HepG2 (cell line): Measurements from ENCODE around the gene BAIAP2L2. TPM values are rescaled to one million over a fixed set of nuclear protein-coding genes. Genes with fewer than 3 reads are reported as not detected.

ENCODE experiments used
- ATAC-seq: fragments of 200-7000 bp; cut with Tn5 transposase; 3 replicates; pipeline ENCODE4 v1.9.1; 2020; ENCODE audit warnings: mild to moderate bottlenecking, moderate library complexity
- BruUV-seq: library from RNA; stranded (reverse); fragments of 400-500 nt; replicated peaks from 2 replicates; lab custom pipeline; 2021; lab: Mats Ljungman, UMichigan
- CTCF ChIA-PET: fragments of 300-600 bp; formaldehyde crosslinking; extraction: SDS; loops from one replicate; lab custom pipeline; 2021; ENCODE audit warnings: low total read pairs, inconsistent platforms, low intra/inter-chr PET ratio; lab: Yijun Ruan, JAX
- POLR2A ChIA-PET: fragments of 350-600 bp; sonication (Branson Sonifier 250); formaldehyde crosslinking; loops from one replicate; lab custom pipeline; 2020; ENCODE audit warnings: antibody characterized with exemption, inconsistent platforms; lab: Yijun Ruan, JAX
- DNase-seq: peaks from one replicate; pipeline ENCODE4 v3.0.0-alpha.2; 2015; ENCODE audit warnings: low spot score
- FAIRE-seq: peaks from 3 replicates; lab custom pipeline; 2011; peaks lifted over from hg19 to GRCh38; lab: Jason Lieb, UNC
- H2AFZ ChIP-seq: one replicate; pipeline ENCODE4 v1.6.1; 2011; ENCODE audit warnings: low read length, inconsistent platforms
- H3K27ac ChIP-seq: fragments of 300-600 bp; 3 replicates; pipeline ENCODE4 v1.8.0; 2011; ENCODE audit warnings: mixed run types, mild to moderate bottlenecking, mixed read lengths, low read length, inconsistent platforms; ENCODE audit not compliant: insufficient read depth; ENCODE audit errors: extremely low read length
- H3K27me3 ChIP-seq, 2 experiments: fragments of 200-600 bp in 1 of 2; 2 replicates in 1 of 2; 3 replicates in 1 of 2; pipeline versions ENCODE4 v1.6.0 to v1.8.0; 2011; ENCODE audit warnings: low read length in 2 of 2, mild to moderate bottlenecking in 2 of 2, moderate library complexity in 2 of 2, inconsistent platforms in 1 of 2; ENCODE audit not compliant: insufficient read depth in 2 of 2, control insufficient read depth in 1 of 2
- H3K36me3 ChIP-seq, 2 experiments: fragments of 200-600 bp in 1 of 2; replicated peaks in 1 of 2; 2 replicates in 1 of 2; 3 replicates in 1 of 2; pipeline versions ENCODE4 v1.5.1 to v1.8.0; 2011; ENCODE audit warnings: low read length in 2 of 2, inconsistent platforms in 1 of 2; ENCODE audit not compliant: insufficient read depth in 2 of 2, control insufficient read depth in 1 of 2
- H3K4me1 ChIP-seq: 2 replicates; pipeline ENCODE4 v1.5.1; 2012; ENCODE audit warnings: low read length, inconsistent platforms; ENCODE audit not compliant: insufficient read depth
- H3K4me2 ChIP-seq: 2 replicates; pipeline ENCODE4 v1.6.0; 2011; ENCODE audit warnings: low read depth, low read length, inconsistent platforms
- H3K4me3 ChIP-seq, 3 experiments: fragments of 200-600 bp in 1 of 3; sonication (generic), shearing (Covaris generic) in 1 of 3; replicated peaks in 1 of 3; 2 replicates each; pipeline ENCODE4 v1.5.1; 2011 to 2016; ENCODE audit warnings: low read length in 3 of 3, inconsistent platforms in 2 of 3, low read depth in 2 of 3, mild to moderate bottlenecking in 2 of 3, control low read depth in 1 of 3, mixed read lengths in 1 of 3; ENCODE audit not compliant: insufficient read depth in 1 of 3
- H3K79me2 ChIP-seq: one replicate; pipeline ENCODE4 v1.6.1; 2011; ENCODE audit warnings: low read length, inconsistent platforms; ENCODE audit not compliant: insufficient read depth
- H3K9ac ChIP-seq: 2 replicates; pipeline ENCODE4 v1.6.0; 2011; ENCODE audit warnings: mild to moderate bottlenecking, low read depth, low read length, inconsistent platforms; ENCODE audit not compliant: insufficient read depth
- H3K9me3 ChIP-seq: 2 replicates; pipeline ENCODE4 v1.5.1; 2012; ENCODE audit warnings: mild to moderate bottlenecking, low read length
- H4K20me1 ChIP-seq: 2 replicates; pipeline ENCODE4 v1.6.0; 2011; ENCODE audit warnings: inconsistent platforms, mild to moderate bottlenecking, low read length, moderate library complexity; ENCODE audit not compliant: insufficient read depth
- DMAP1 ChIP-seq: IDR thresholded peaks from 2 replicates; pipeline ENCODE4 v1.6.1; 2016
- HMGXB3 ChIP-seq: sonication (generic); formaldehyde crosslinking; IDR thresholded peaks from 2 replicates; pipeline ENCODE4 v1.4.0; 2020; ENCODE audit warnings: missing genetic modification reagents, borderline replicate concordance
- TBL1XR1 ChIP-seq: fragments of 150-350 bp; IDR thresholded peaks from 2 replicates; pipeline ENCODE4 v1.6.1; 2014; ENCODE audit warnings: borderline replicate concordance, low read length; ENCODE audit not compliant: partially characterized antibody
- ZBTB42 ChIP-seq: sonication (generic); formaldehyde crosslinking; IDR thresholded peaks from 2 replicates; pipeline ENCODE4 v1.5.0; 2020; ENCODE audit warnings: mild to moderate bottlenecking, missing genetic modification reagents
- ZNF574 ChIP-seq: sonication (generic); formaldehyde crosslinking; IDR thresholded peaks from 2 replicates; pipeline ENCODE4 v1.4.0; 2020; ENCODE audit warnings: missing genetic modification reagents
- ZNF629 ChIP-seq: sonication (generic); formaldehyde crosslinking; conservative IDR thresholded peaks from 2 replicates; pipeline ENCODE4 v1.5.0; 2020; ENCODE audit warnings: missing genetic modification reagents
- ZNF768 ChIP-seq: sonication (generic); formaldehyde crosslinking; IDR thresholded peaks from 2 replicates; pipeline ENCODE4 v1.4.0; 2020; ENCODE audit warnings: missing genetic modification reagents
- ZNF891 ChIP-seq: sonication (generic); formaldehyde crosslinking; IDR thresholded peaks from 2 replicates; pipeline ENCODE4 v1.5.0; 2020; ENCODE audit warnings: mild to moderate bottlenecking, missing genetic modification reagents
- WGBS: methylation state at CpG from one replicate; pipeline ENCODE4 v1.1.6; 2017; ENCODE audit warnings: low lambda C conversion rate; 5-methylcytosine and 5-hydroxymethylcytosine counted together
- in situ Hi-C: cut with HindIII; loops from 2 replicates; pipeline ENCODE4 v1.10.0; 2017; ENCODE audit warnings: low pct_unique_long_range_greater_than_20kb; ENCODE audit not compliant: extremely low pct_ligation_motif_present
- intact Hi-C: fragments of 100-400 bp; cut with micrococcal nuclease; formaldehyde crosslinking; loops from one replicate; pipeline ENCODE4 v1.10.0; 2022; ENCODE audit not compliant: unreplicated experiment
- polyA plus RNA-seq, 8 experiments: library from polyadenylated mRNA; depleted of rRNA in 3 of 8; stranded (reverse) in 7 of 8; unstranded in 1 of 8; fragments of >200 nt; fragmentation: Illumina TruSeq in 4 of 8; extraction: Trizol in 4 of 8; gene quantifications; 2 replicates each; pipeline versions ENCODE4 v1.2.1 to v1.2.3, GENCODE V29; 2011 to 2016; ENCODE audit warnings: low read depth in 4 of 8, missing spikeins in 1 of 8, mixed read lengths in 1 of 8; ENCODE audit not compliant: insufficient read depth in 1 of 8
- total RNA-seq, 5 experiments: library from RNA; depleted of rRNA; stranded (reverse); fragments of >200 nt; fragmentation: Illumina TruSeq; extraction: Trizol; gene quantifications; 2 replicates each; pipeline ENCODE4 v1.2.3, GENCODE V29; 2016; ENCODE audit warnings: low read depth in 1 of 5

BAIAP2L2 gene
- total and polyA plus RNA-seq, 2 of the 13 experiments (the other 11 are each of a cell fraction or from before 2014, with no cell fraction given) = 4.4 to 7.5 TPM

DNA sequence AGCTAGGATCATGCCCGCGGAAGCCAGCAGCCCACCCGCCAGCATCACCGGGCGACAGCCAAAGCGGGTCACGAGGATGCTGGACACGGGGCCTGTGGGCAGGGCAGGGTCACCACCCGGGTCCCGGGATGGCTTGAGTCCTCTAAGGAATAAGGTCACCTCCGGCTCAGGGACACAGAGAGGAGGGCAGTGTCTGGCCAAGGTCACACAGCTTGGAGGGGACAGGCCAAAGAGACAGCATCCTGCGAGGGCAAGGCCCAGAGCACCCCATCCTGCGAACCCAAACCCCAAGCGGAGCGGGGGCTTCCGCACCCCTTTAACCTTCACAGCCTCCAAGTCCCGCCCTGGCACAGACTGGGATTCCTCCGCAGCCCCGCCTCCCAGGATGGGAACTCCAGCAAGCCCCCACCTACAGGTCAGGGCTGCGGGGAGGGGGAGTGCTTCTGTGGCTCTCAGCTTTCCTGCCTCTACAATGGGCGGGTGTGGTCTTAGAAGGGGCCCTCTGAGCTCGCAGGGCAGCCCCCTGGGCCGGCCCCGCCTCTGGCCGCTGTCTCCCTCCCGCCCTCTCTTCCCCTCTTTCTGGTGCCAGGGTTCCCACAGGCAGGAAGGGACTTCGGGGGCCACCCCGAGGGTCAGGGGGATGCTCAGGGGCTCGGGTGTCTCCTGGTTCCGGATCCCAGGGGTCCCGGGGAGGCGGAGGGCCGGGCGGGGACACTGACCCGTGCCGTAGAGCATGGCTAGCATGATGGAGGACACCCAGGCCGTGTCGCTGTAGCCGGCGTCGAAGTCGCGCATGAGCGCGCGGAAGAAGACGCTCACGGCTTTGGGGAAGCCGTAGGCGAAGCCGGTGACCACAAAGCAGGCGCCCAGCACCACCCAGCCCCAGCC lies 28.3 kb downstream of the BAIAP2L2 start:
- ChIA-PET POLR2A (no interaction called here), CTCF (no interaction called here)
- BruUV-seq = no TSS peak
- Histone ChIP-seq H3K36me3 (peaks cover 5 to 11% of the 10 kb centered on the region in 2 experiments; a peak in 3 of 5 replicates), H3K9ac (no peak overlapping the region), H3K9me3 (no peaks in the 10 kb centered on the region), H4K20me1 (no peaks in the 10 kb centered on the region), H3K27ac (no peak overlapping the region), H2AFZ (no peak overlapping the region), H3K4me3 (no peak overlapping the region), H3K27me3 (no peaks in the 10 kb centered on the region), H3K4me1 (no peaks in the 10 kb centered on the region), H3K4me2 (no peak overlapping the region), H3K79me2 (no peaks in the 10 kb centered on the region)
- FAIRE-seq (no peak), ATAC-seq (no peak), DNase-seq (no peak)
- TF ChIP-seq ZNF891 (CRISPR knock-in tag) (no peak), ZNF629 (CRISPR knock-in tag) (0 out of 2 replicates have a peak, but pooled peaks have one; percentile 11)
- in situ Hi-C loops (no loop called here), intact Hi-C loops (no loop called here)
- 85% methylated on average over 30 of the region's 52 CpGs for WGBS

DNA sequence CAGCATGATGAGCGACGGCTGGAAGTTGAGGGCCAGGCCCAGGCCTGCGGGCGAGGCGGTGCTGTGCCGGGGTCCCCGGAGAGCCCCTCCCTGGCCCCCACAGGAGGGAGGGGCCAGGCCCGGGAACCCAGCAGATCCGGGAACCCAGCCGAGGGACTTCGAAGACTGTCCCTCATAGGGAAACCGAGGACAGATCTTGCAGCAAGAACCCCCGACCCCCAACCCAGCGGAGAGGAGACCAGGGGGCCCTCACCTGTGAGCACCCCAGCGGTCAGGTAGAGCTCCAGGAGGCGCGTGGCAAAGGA lies 28.9 kb downstream of the BAIAP2L2 start:
- H2AFZ ChIP-seq = no peak overlapping the region
- no peaks in the 10 kb centered on the region for H3K4me1 ChIP-seq
- no peaks in the 10 kb centered on the region for H4K20me1 ChIP-seq
- FAIRE-seq (no peak), ATAC-seq (no peak), DNase-seq (no peak)
- no peaks in the 10 kb centered on the region for H3K79me2 ChIP-seq
- WGBS = no CpG with 5 or more reads among the region's 17 CpGs
- no peak overlapping the region for H3K4me2 ChIP-seq
- H3K9me3 ChIP-seq = no peaks in the 10 kb centered on the region
- H3K9ac ChIP-seq = no peak overlapping the region
- intact Hi-C loops = no loop called here
- no peak overlapping the region for H3K27ac ChIP-seq
- ChIA-PET POLR2A (no interaction called here), CTCF (no interaction called here)
- no TSS peak for BruUV-seq
- peaks cover 5 to 11% of the 10 kb centered on the region in 2 experiments; a peak in 3 of 5 replicates for H3K36me3 ChIP-seq
- no peaks in the 10 kb centered on the region for H3K27me3 ChIP-seq
- in situ Hi-C loops = no loop called here
- no peak overlapping the region for H3K4me3 ChIP-seq
- no peak for TF ChIP-seq ZNF574 (CRISPR knock-in tag)
- TF ChIP-seq DMAP1 = no peak
- TF ChIP-seq ZBTB42 = no peak
- no peak for TF ChIP-seq TBL1XR1
- no peak for TF ChIP-seq HMGXB3 (CRISPR knock-in tag)
- no peak for TF ChIP-seq ZNF768 (CRISPR knock-in tag)
